Smooth muscle cell (in vitro differentiated cells): Measurements from ENCODE around the gene GSK3B. TPM values are rescaled to one million over a fixed set of nuclear protein-coding genes. Genes with fewer than 3 reads are reported as not detected.

Source experiments
- DNase-seq: peaks from one replicate; lab custom pipeline; 2025; ENCODE audit not compliant: unreplicated experiment; lab: John Stamatoyannopoulos, UW
- H2AFZ ChIP-seq: fragments of 200-600 bp; sonication (generic); 2 replicates; pipeline ENCODE4 v1.6.0; 2016; ENCODE audit warnings: antibody characterized with exemption, low read depth, mild to moderate bottlenecking
- H3F3A ChIP-seq: fragments of 200-600 bp; sonication (generic); 2 replicates; pipeline ENCODE4 v1.6.0; 2017; ENCODE audit warnings: antibody characterized with exemption, low read depth
- H3K27ac ChIP-seq: fragments of 200-600 bp; sonication (generic); 2 replicates; pipeline ENCODE4 v1.5.1; 2016; ENCODE audit warnings: low read depth, mild to moderate bottlenecking
- H3K27me3 ChIP-seq: fragments of 200-600 bp; sonication (generic); 2 replicates; pipeline ENCODE4 v1.6.1; 2016; ENCODE audit warnings: low read depth, mild to moderate bottlenecking
- H3K36me3 ChIP-seq: fragments of 200-600 bp; sonication (generic); 2 replicates; pipeline ENCODE4 v1.5.1; 2016; ENCODE audit warnings: low read depth
- H3K4me1 ChIP-seq: fragments of 200-600 bp; sonication (generic); 2 replicates; pipeline ENCODE4 v1.5.1; 2016; ENCODE audit warnings: low read depth
- H3K4me2 ChIP-seq: fragments of 200-600 bp; sonication (generic); 2 replicates; pipeline ENCODE4 v1.6.0; 2016; ENCODE audit warnings: mild to moderate bottlenecking
- H3K4me3 ChIP-seq: fragments of 200-600 bp; sonication (generic); 2 replicates; pipeline ENCODE4 v1.5.1; 2016; ENCODE audit warnings: mild to moderate bottlenecking
- H3K79me2 ChIP-seq: fragments of 200-600 bp; sonication (generic); 2 replicates; pipeline ENCODE4 v1.6.0; 2016; ENCODE audit warnings: low read depth, mild to moderate bottlenecking
- H3K9ac ChIP-seq: fragments of 200-600 bp; sonication (generic); 2 replicates; pipeline ENCODE4 v1.6.0; 2016; ENCODE audit warnings: low read depth
- H3K9me3 ChIP-seq: fragments of 200-600 bp; sonication (generic); replicated peaks from 2 replicates; pipeline ENCODE4 v1.5.1; 2016; ENCODE audit warnings: low read depth
- H4K20me1 ChIP-seq: fragments of 200-600 bp; sonication (generic); 2 replicates; pipeline ENCODE4 v1.6.0; 2016; ENCODE audit warnings: low read depth
- CTCF ChIP-seq: fragments of 200-600 bp; sonication (generic); IDR thresholded peaks from 2 replicates; pipeline ENCODE4 v1.5.1; 2017; ENCODE audit warnings: borderline replicate concordance, mild to moderate bottlenecking, antibody characterized with exemption; ENCODE audit not compliant: insufficient read depth, poor library complexity, severe bottlenecking
- WGBS: methylation state at CpG from one replicate; pipeline ENCODE4 v1.1.7; 2016; ENCODE audit warnings: low lambda C conversion rate; 5-methylcytosine and 5-hydroxymethylcytosine counted together
- polyA plus RNA-seq: library from polyadenylated mRNA; unstranded; fragments of >200 nt; fragmentation: Nextera tagmentation; extraction: Ambion mirVana; gene quantifications from 2 replicates; pipeline ENCODE4 v1.2.1, GENCODE V29; 2016
- total RNA-seq: library from RNA; depleted of rRNA; stranded (reverse); fragments of >200 nt; gene quantifications from 2 replicates; pipeline ENCODE4 v1.2.3, GENCODE V29; 2014

The GSK3B gene
- total and polyA plus RNA-seq, 2 experiments from 2014 or later = 27.3 to 61.8 TPM

- Histone ChIP-seq H3K4me3 (no peak overlapping the region), H3K36me3 (no peaks in the 10 kb centered on the region), H3K9ac (no peak overlapping the region), H2AFZ (no peak overlapping the region), H3K27ac (no peak overlapping the region), H3K4me1 (no peaks in the 10 kb centered on the region), H3F3A (no peaks in the 10 kb centered on the region), H4K20me1 (no peaks in the 10 kb centered on the region), H3K79me2 (no peaks in the 10 kb centered on the region), H3K27me3 (no peaks in the 10 kb centered on the region), H3K4me2 (no peak overlapping the region), H3K9me3 (no peaks in the 10 kb centered on the region)
- 75% methylated on average over 7 of the region's 7 CpGs for WGBS
- no peak for TF ChIP-seq CTCF
- DNase-seq = no peak
Observed at GRCh38 chr3:120119846-120120510, 25.7 kb upstream of the GSK3B start.

GRCh38 chr3:120114981-120115380 is 20.7 kb upstream of the GSK3B start:
- Histone ChIP-seq H2AFZ (no peak overlapping the region), H3K9me3 (no peaks in the 10 kb centered on the region), H3F3A (no peaks in the 10 kb centered on the region), H3K4me1 (no peaks in the 10 kb centered on the region), H4K20me1 (no peaks in the 10 kb centered on the region), H3K27me3 (no peaks in the 10 kb centered on the region), H3K4me3 (no peak overlapping the region), H3K79me2 (no peaks in the 10 kb centered on the region), H3K9ac (no peak overlapping the region), H3K4me2 (no peak overlapping the region), H3K36me3 (no peaks in the 10 kb centered on the region), H3K27ac (no peak overlapping the region)
- no peak for DNase-seq
- WGBS = 65% methylated on average over 2 of the region's 2 CpGs
- no peak for TF ChIP-seq CTCF

DNA sequence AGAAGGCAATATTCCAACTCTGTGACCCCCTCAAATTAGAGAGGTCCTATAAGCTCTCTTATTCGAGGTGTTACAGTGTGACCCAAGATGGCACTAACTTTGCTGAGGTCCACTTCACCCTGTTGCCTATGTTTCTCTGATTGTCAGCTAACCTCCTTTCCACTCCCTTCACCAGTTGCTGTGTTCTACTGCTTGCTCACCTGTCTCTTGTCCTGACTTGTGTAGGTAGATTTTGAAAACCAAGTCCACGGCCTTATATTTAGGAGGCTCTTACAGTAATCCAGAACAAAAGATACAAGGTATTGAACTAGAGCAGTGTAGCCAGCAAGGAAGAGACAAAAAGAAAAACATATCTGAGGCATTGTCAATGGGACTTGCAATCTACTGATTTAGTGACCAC is 20.1 kb upstream of the GSK3B start:
- Histone ChIP-seq H3K9me3 (no peaks in the 10 kb centered on the region), H4K20me1 (no peaks in the 10 kb centered on the region), H3K9ac (no peak overlapping the region), H3K36me3 (no peaks in the 10 kb centered on the region), H3K4me3 (no peak overlapping the region), H3K4me1 (no peaks in the 10 kb centered on the region), H3K4me2 (peak overlapping the region; percentile 1), H3K79me2 (no peaks in the 10 kb centered on the region), H3F3A (no peaks in the 10 kb centered on the region), H3K27ac (no peak overlapping the region), H2AFZ (no peak overlapping the region), H3K27me3 (no peaks in the 10 kb centered on the region)
- 91% methylated on average over 2 of the region's 2 CpGs for WGBS
- TF ChIP-seq CTCF = no peak
- no peak for DNase-seq
